Mammary epithelial cell (primary cell): Measurements from ENCODE around the gene KIF23.

Experiments
- EZH2 ChIP-seq: IDR thresholded peaks from 2 replicates; pipeline ENCODE4 v1.6.1; 2012; ENCODE audit warnings: low read length, inconsistent platforms, borderline replicate concordance
- TF ChIP-seq, protein P1 (sequence below), 2 donors: IDR thresholded peaks in 1 of 2; conservative IDR thresholded peaks in 1 of 2; 2 replicates each; pipeline ENCODE4 v1.5.1; 2011 to 2012; ENCODE audit warnings: inconsistent platforms in 2 of 2, low read length in 2 of 2, mild to moderate bottlenecking in 2 of 2, control low read depth in 1 of 2, low read depth in 1 of 2; ENCODE audit not compliant: insufficient read depth in 1 of 2; ENCODE audit errors: extremely low read depth in 1 of 2

GRCh38 chr15:69479081-69479480, 64.9 kb downstream of the KIF23 start:
- TF ChIP-seq EZH2, result no peak
- TF ChIP-seq, protein P1, sequence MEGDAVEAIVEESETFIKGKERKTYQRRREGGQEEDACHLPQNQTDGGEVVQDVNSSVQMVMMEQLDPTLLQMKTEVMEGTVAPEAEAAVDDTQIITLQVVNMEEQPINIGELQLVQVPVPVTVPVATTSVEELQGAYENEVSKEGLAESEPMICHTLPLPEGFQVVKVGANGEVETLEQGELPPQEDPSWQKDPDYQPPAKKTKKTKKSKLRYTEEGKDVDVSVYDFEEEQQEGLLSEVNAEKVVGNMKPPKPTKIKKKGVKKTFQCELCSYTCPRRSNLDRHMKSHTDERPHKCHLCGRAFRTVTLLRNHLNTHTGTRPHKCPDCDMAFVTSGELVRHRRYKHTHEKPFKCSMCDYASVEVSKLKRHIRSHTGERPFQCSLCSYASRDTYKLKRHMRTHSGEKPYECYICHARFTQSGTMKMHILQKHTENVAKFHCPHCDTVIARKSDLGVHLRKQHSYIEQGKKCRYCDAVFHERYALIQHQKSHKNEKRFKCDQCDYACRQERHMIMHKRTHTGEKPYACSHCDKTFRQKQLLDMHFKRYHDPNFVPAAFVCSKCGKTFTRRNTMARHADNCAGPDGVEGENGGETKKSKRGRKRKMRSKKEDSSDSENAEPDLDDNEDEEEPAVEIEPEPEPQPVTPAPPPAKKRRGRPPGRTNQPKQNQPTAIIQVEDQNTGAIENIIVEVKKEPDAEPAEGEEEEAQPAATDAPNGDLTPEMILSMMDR (conservative IDR thresholded peaks at IDR 0.05 in 1 of 2, IDR thresholded peaks at IDR 0.05 in 1 of 2; ENCODE audit: extremely low read depth in 1 of 2, insufficient read depth in 1 of 2, low read depth in 1 of 2, low read length in 2 of 2), result no peak
